CD14-positive monocyte (primary cell): ENCODE results near the gene CNNM2. TPM values are rescaled to one million over a fixed set of nuclear protein-coding genes. Genes with fewer than 3 reads are reported as not detected.

Experiments
- DNase-seq, 3 donors: peaks; one replicate each; pipeline ENCODE4 v3.0.0-alpha.2; 2011 to 2022
- H2AFZ ChIP-seq: 2 replicates; pipeline ENCODE4 v1.6.0; 2012; ENCODE audit warnings: mild to moderate bottlenecking, low read depth, low read length, inconsistent platforms; ENCODE audit not compliant: insufficient read depth, poor library complexity, severe bottlenecking
- H3K27ac ChIP-seq, 2 donors: 1 replicate in 1 of 2; 2 replicates in 1 of 2; pipeline ENCODE4 v1.5.1; 2012 to 2013; ENCODE audit warnings: low read length in 2 of 2, control low read depth in 1 of 2, inconsistent platforms in 1 of 2, low read depth in 1 of 2, mild to moderate bottlenecking in 1 of 2
- H3K27me3 ChIP-seq, 2 donors: one replicate each; pipeline versions ENCODE4 v1.6.0 to v1.6.1; 2011 to 2013; ENCODE audit warnings: low read length in 2 of 2; ENCODE audit not compliant: control insufficient read depth in 2 of 2, insufficient read depth in 2 of 2
- H3K36me3 ChIP-seq, 2 donors: replicated peaks in 1 of 2; 1 replicate in 1 of 2; 2 replicates in 1 of 2; pipeline versions ENCODE4 v1.5.1 to v1.6.1; 2012 to 2013; ENCODE audit warnings: low read length in 2 of 2, control low read depth in 1 of 2, inconsistent platforms in 1 of 2, mild to moderate bottlenecking in 1 of 2; ENCODE audit not compliant: insufficient read depth in 2 of 2, control insufficient read depth in 1 of 2
- H3K4me1 ChIP-seq, 2 donors: 1 replicate in 1 of 2; 2 replicates in 1 of 2; pipeline versions ENCODE4 v1.5.1 to v1.6.1; 2012 to 2013; ENCODE audit warnings: low read length in 2 of 2, control low read depth in 1 of 2, inconsistent platforms in 1 of 2, mild to moderate bottlenecking in 1 of 2, moderate library complexity in 1 of 2; ENCODE audit not compliant: insufficient read depth in 2 of 2, control insufficient read depth in 1 of 2
- H3K4me2 ChIP-seq: replicated peaks from 2 replicates; pipeline ENCODE3; 2012; ENCODE audit warnings: low read length, moderate library complexity, mild to moderate bottlenecking; ENCODE audit not compliant: poor library complexity, severe bottlenecking; ENCODE audit errors: extremely low read depth
- H3K4me3 ChIP-seq, 3 experiments: fragments of 200-600 bp in 1 of 3; sonication (generic) in 1 of 3; replicated peaks in 1 of 3; 1 replicate in 2 of 3; 2 replicates in 1 of 3; pipeline ENCODE4 v1.5.1; 2011 to 2013; ENCODE audit warnings: low read length in 3 of 3, mild to moderate bottlenecking in 3 of 3, control low read depth in 2 of 3, low read depth in 2 of 3, inconsistent platforms in 1 of 3, moderate library complexity in 1 of 3
- H3K79me2 ChIP-seq: 2 replicates; pipeline ENCODE4 v1.6.0; 2012; ENCODE audit warnings: mild to moderate bottlenecking, control low read depth, inconsistent platforms, low read length, moderate library complexity; ENCODE audit not compliant: insufficient read depth
- H3K9ac ChIP-seq: 2 replicates; pipeline ENCODE4 v1.6.0; 2017; ENCODE audit warnings: low read length, mild to moderate bottlenecking; ENCODE audit not compliant: insufficient read depth, poor library complexity, severe bottlenecking
- H3K9me3 ChIP-seq, 2 donors: replicated peaks in 1 of 2; 1 replicate in 1 of 2; 2 replicates in 1 of 2; pipeline versions ENCODE4 v1.5.1 to v1.6.1; 2012 to 2013; ENCODE audit warnings: low read length in 2 of 2, control low read depth in 1 of 2; ENCODE audit not compliant: control insufficient read depth in 1 of 2, insufficient read depth in 1 of 2
- H4K20me1 ChIP-seq: 2 replicates; pipeline ENCODE4 v1.6.0; 2012; ENCODE audit warnings: mild to moderate bottlenecking, low read length, control low read depth, moderate library complexity; ENCODE audit not compliant: insufficient read depth
- H3K27ac Mint-ChIP-seq, 7 donors: one replicate each; pipeline ENCODE4 v1.8.0; 2020; ENCODE audit warnings: mild to moderate bottlenecking in 7 of 7, mixed read lengths in 7 of 7, moderate library complexity in 6 of 7, inconsistent platforms in 2 of 7
- H3K27me3 Mint-ChIP-seq, 3 donors: one replicate each; pipeline ENCODE4 v1.8.0; 2021 to 2022; ENCODE audit warnings: low read depth in 3 of 3, mild to moderate bottlenecking in 3 of 3, mixed read lengths in 3 of 3, moderate library complexity in 3 of 3, inconsistent platforms in 1 of 3
- H3K36me3 Mint-ChIP-seq, 2 donors: one replicate each; pipeline ENCODE4 v1.8.0; 2020; ENCODE audit warnings: mixed read lengths in 2 of 2, inconsistent platforms in 1 of 2, mild to moderate bottlenecking in 1 of 2
- H3K4me1 Mint-ChIP-seq: one replicate; pipeline ENCODE4 v1.8.0; 2020; ENCODE audit warnings: mild to moderate bottlenecking, mixed read lengths
- H3K4me3 Mint-ChIP-seq, 2 donors: one replicate each; pipeline ENCODE4 v1.8.0; 2020; ENCODE audit warnings: mild to moderate bottlenecking in 2 of 2, mixed read lengths in 2 of 2, moderate library complexity in 1 of 2
- H3K9me3 Mint-ChIP-seq, 7 donors: one replicate each; pipeline ENCODE4 v1.8.0; 2020 to 2022; ENCODE audit warnings: mixed read lengths in 7 of 7, mild to moderate bottlenecking in 6 of 7, moderate library complexity in 6 of 7, inconsistent platforms in 2 of 7
- WGBS: methylation state at CpG from one replicate; pipeline ENCODE4 v1.1.5; 2013; ENCODE audit warnings: missing lambda C conversion rate; ENCODE audit not compliant: insufficient coverage; 5-methylcytosine and 5-hydroxymethylcytosine counted together
- intact Hi-C, 2 donors: fragments of 100-400 bp; cut with micrococcal nuclease; formaldehyde crosslinking; loops; one replicate each; pipeline versions ENCODE4 v1.15.0 to v1.15.1; 2023
- polyA plus RNA-seq, 3 donors: library from polyadenylated mRNA; depleted of rRNA in 1 of 3; unstranded in 2 of 3; stranded (reverse) in 1 of 3; fragments of 300-500 nt in 2 of 3; fragments of >200 nt in 1 of 3; fragmentation: Illumina TruSeq in 2 of 3; gene quantifications; 1 replicate in 2 of 3; 2 replicates in 1 of 3; pipeline ENCODE4 v1.2.3, GENCODE V29; 2012 to 2021
- TF ChIP-seq, protein P1 (sequence below): fragments of 200-600 bp; IDR thresholded peaks from one replicate; pipeline ENCODE4 v1.8.0; 2022; ENCODE audit warnings: antibody characterized with exemption, mild to moderate bottlenecking

Gene CNNM2
- polyA plus RNA-seq, 3 donors = 1.6 to 3.8 (median 2.2) TPM

GRCh38 chr10:102964713-102965112, 46.6 kb downstream of the CNNM2 start:
- no peak overlapping the region for H3K4me3 ChIP-seq
- H3K27ac ChIP-seq = no peak overlapping the region
- no peaks in the 10 kb centered on the region for H3K4me1 Mint-ChIP-seq
- no peaks in the 10 kb centered on the region for H3K79me2 ChIP-seq
- no peak overlapping the region for H3K27ac Mint-ChIP-seq
- H3K4me1 ChIP-seq = no peaks in the 10 kb centered on the region
- H3K27me3 ChIP-seq = no peaks in the 10 kb centered on the region
- H4K20me1 ChIP-seq = no peaks in the 10 kb centered on the region
- H3K27me3 Mint-ChIP-seq = peaks cover 0 to 2% (median 0%) of the 10 kb centered on the region in 3 donors
- no peak for DNase-seq
- no peaks in the 10 kb centered on the region for H3K36me3 Mint-ChIP-seq
- TF ChIP-seq, protein P1, sequence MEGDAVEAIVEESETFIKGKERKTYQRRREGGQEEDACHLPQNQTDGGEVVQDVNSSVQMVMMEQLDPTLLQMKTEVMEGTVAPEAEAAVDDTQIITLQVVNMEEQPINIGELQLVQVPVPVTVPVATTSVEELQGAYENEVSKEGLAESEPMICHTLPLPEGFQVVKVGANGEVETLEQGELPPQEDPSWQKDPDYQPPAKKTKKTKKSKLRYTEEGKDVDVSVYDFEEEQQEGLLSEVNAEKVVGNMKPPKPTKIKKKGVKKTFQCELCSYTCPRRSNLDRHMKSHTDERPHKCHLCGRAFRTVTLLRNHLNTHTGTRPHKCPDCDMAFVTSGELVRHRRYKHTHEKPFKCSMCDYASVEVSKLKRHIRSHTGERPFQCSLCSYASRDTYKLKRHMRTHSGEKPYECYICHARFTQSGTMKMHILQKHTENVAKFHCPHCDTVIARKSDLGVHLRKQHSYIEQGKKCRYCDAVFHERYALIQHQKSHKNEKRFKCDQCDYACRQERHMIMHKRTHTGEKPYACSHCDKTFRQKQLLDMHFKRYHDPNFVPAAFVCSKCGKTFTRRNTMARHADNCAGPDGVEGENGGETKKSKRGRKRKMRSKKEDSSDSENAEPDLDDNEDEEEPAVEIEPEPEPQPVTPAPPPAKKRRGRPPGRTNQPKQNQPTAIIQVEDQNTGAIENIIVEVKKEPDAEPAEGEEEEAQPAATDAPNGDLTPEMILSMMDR = no peak
- no peaks in the 10 kb centered on the region for H3K36me3 ChIP-seq
- no peaks in the 10 kb centered on the region for H3K9me3 ChIP-seq
- H3K4me2 ChIP-seq = no peak overlapping the region
- peaks cover 0 to 3% (median 0%) of the 10 kb centered on the region in 7 donors for H3K9me3 Mint-ChIP-seq
- no peak overlapping the region for H3K4me3 Mint-ChIP-seq
- H2AFZ ChIP-seq = no peak overlapping the region
- no peak overlapping the region for H3K9ac ChIP-seq
- intact Hi-C loops = no loop called here
- WGBS = 100% methylated on average over 3 of the region's 8 CpGs

- H3K27me3 Mint-ChIP-seq = peaks cover 0 to 2% (median 0%) of the 10 kb centered on the region in 3 donors
- no CpG with 5 or more reads among the region's 7 CpGs for WGBS
- TF ChIP-seq, protein P1 = no peak
- H3K9me3 Mint-ChIP-seq = peaks cover 0 to 3% (median 0%) of the 10 kb centered on the region in 7 donors
- H3K27ac Mint-ChIP-seq = no peak overlapping the region
- H3K36me3 Mint-ChIP-seq = no peaks in the 10 kb centered on the region
- H3K36me3 ChIP-seq = no peaks in the 10 kb centered on the region
- no peaks in the 10 kb centered on the region for H3K4me1 Mint-ChIP-seq
- H3K4me3 ChIP-seq = no peak overlapping the region
- DNase-seq = no peak
- no peak overlapping the region for H3K4me2 ChIP-seq
- H3K79me2 ChIP-seq = no peaks in the 10 kb centered on the region
- H2AFZ ChIP-seq = no peak overlapping the region
- H4K20me1 ChIP-seq = no peaks in the 10 kb centered on the region
- H3K27ac ChIP-seq = no peak overlapping the region
- H3K9ac ChIP-seq = no peak overlapping the region
- intact Hi-C loops = no loop called here
- H3K4me1 ChIP-seq = no peaks in the 10 kb centered on the region
- H3K27me3 ChIP-seq = no peaks in the 10 kb centered on the region
- H3K9me3 ChIP-seq = no peaks in the 10 kb centered on the region
- no peak overlapping the region for H3K4me3 Mint-ChIP-seq
Observed at GRCh38 chr10:102965311-102965851, 47.3 kb downstream of the CNNM2 start.
